ENCODE measurements around the gene GPHN. TPM values are rescaled to one million over a fixed set of nuclear protein-coding genes. Genes with fewer than 3 reads are reported as not detected.
"Not testable (repeated sequence)": the region's sequence is repeated elsewhere in the genome, so short reads cannot be mapped to it uniquely, and the experiment has no call there.

Gene GPHN
- polyA plus RNA-seq, 1 of the 3 experiments (the other 2 are of a cell fraction), result 6.9 TPM

GRCh38 chr14:66541627-66542026 is 33.7 kb downstream of the GPHN start:
- no peak overlapping the region for H3K4me2 ChIP-seq
- peak; percentile 77; the same call in 1 of the 2 replicates for TF ChIP-seq REST (IDR thresholded peaks at IDR 0.05; ENCODE audit: low read depth, low read length)
- no peak for TF ChIP-seq TEAD4 (IDR thresholded peaks at IDR 0.05; ENCODE audit: borderline replicate concordance, insufficient read depth)
- no peaks in the 10 kb centered on the region for H3K36me3 ChIP-seq (replicated peaks in 1 of 2; ENCODE audit: control insufficient read depth in 1 of 2, insufficient read depth in 2 of 2, low read length in 1 of 2)
- no peaks in the 10 kb centered on the region for H4K20me1 ChIP-seq (ENCODE audit: insufficient read depth)
- no peak overlapping the region for H3K27ac ChIP-seq (ENCODE audit: low read depth in 2 of 2, low read length in 1 of 2)
- H3K79me2 ChIP-seq (ENCODE audit: insufficient read depth), result no peaks in the 10 kb centered on the region
- no peaks in the 10 kb centered on the region for H3K9me2 ChIP-seq
- WGBS (ENCODE audit: low lambda C conversion rate), result 91% methylated on average over 3 of the region's 3 CpGs
- H3K4me3 ChIP-seq (ENCODE audit: low read depth in 2 of 2, low read length in 1 of 2), result no peak overlapping the region
- H3K27me3 ChIP-seq (ENCODE audit: insufficient read depth), result no peaks in the 10 kb centered on the region
- no peaks in the 10 kb centered on the region for H3K9me3 ChIP-seq
- POLR2A ChIA-PET, result no interaction called here
- no peak overlapping the region for H3K9ac ChIP-seq
- no peak for DNase-seq
- no peak overlapping the region for H2AFZ ChIP-seq (ENCODE audit: low read depth)
- CTCF ChIA-PET, result no interaction called here
- H3F3A ChIP-seq (replicated peaks; ENCODE audit: insufficient read depth), result no peaks in the 10 kb centered on the region
- H3K4me1 ChIP-seq (ENCODE audit: control insufficient read depth in 1 of 2, insufficient read depth in 2 of 2, low read depth in 1 of 2, low read length in 1 of 2), result no peaks in the 10 kb centered on the region; a peak in 1 of 4 replicates

GRCh38 chr14:66543996-66544395 is 36.0 kb downstream of the GPHN start:
- CTCF ChIA-PET, result no interaction called here
- H3K4me2 ChIP-seq, result no peak overlapping the region
- H3K27me3 ChIP-seq (ENCODE audit: insufficient read depth), result no peaks in the 10 kb centered on the region
- H3K4me3 ChIP-seq (ENCODE audit: low read depth in 2 of 2, low read length in 1 of 2), result no peak overlapping the region
- no peaks in the 10 kb centered on the region for H3K36me3 ChIP-seq (replicated peaks in 1 of 2; ENCODE audit: control insufficient read depth in 1 of 2, insufficient read depth in 2 of 2, low read length in 1 of 2)
- no peaks in the 10 kb centered on the region for H3K9me2 ChIP-seq
- POLR2A ChIA-PET, result no interaction called here
- no peak overlapping the region for H3K9ac ChIP-seq
- H3K9me3 ChIP-seq, result no peaks in the 10 kb centered on the region
- no peak for TF ChIP-seq IRF3 (IDR thresholded peaks at IDR 0.05; ENCODE audit: low read depth, low read length)
- H3K27ac ChIP-seq (ENCODE audit: low read depth in 2 of 2, low read length in 1 of 2), result no peak overlapping the region
- no peaks in the 10 kb centered on the region for H3K4me1 ChIP-seq (ENCODE audit: control insufficient read depth in 1 of 2, insufficient read depth in 2 of 2, low read depth in 1 of 2, low read length in 1 of 2)
- no peaks in the 10 kb centered on the region for H3F3A ChIP-seq (replicated peaks; ENCODE audit: insufficient read depth)
- H2AFZ ChIP-seq (ENCODE audit: low read depth), result no peak overlapping the region
- no peaks in the 10 kb centered on the region for H3K79me2 ChIP-seq (ENCODE audit: insufficient read depth)
- no peak for DNase-seq
- no peaks in the 10 kb centered on the region for H4K20me1 ChIP-seq (ENCODE audit: insufficient read depth)
- WGBS (ENCODE audit: low lambda C conversion rate), result 57% methylated on average over 2 of the region's 2 CpGs

- H3K9ac ChIP-seq; H3K36me3 ChIP-seq (replicated peaks in 1 of 2; ENCODE audit: control insufficient read depth in 1 of 2, insufficient read depth in 2 of 2, low read length in 1 of 2); H3K9me2 ChIP-seq; H3K4me1 ChIP-seq (ENCODE audit: control insufficient read depth in 1 of 2, insufficient read depth in 2 of 2, low read depth in 1 of 2, low read length in 1 of 2); H3F3A ChIP-seq (replicated peaks; ENCODE audit: insufficient read depth); H3K4me3 ChIP-seq (ENCODE audit: low read depth in 2 of 2, low read length in 1 of 2); H3K27ac ChIP-seq (ENCODE audit: low read depth in 2 of 2, low read length in 1 of 2); H4K20me1 ChIP-seq (ENCODE audit: insufficient read depth); H3K9me3 ChIP-seq; CTCF ChIA-PET; DNase-seq; H2AFZ ChIP-seq (ENCODE audit: low read depth); H3K27me3 ChIP-seq (ENCODE audit: insufficient read depth); H3K79me2 ChIP-seq (ENCODE audit: insufficient read depth); POLR2A ChIA-PET; H3K4me2 ChIP-seq: not testable (repeated sequence)
- no CpG with 5 or more reads among the region's 32 CpGs for WGBS (ENCODE audit: low lambda C conversion rate)
Observed at GRCh38 chr14:66545191-66545590, 37.2 kb downstream of the GPHN start.

- H3K4me1 ChIP-seq (ENCODE audit: control insufficient read depth in 1 of 2, insufficient read depth in 2 of 2, low read depth in 1 of 2, low read length in 1 of 2); CTCF ChIA-PET; DNase-seq; H3K9me2 ChIP-seq; H2AFZ ChIP-seq (ENCODE audit: low read depth); H4K20me1 ChIP-seq (ENCODE audit: insufficient read depth); H3K36me3 ChIP-seq (replicated peaks in 1 of 2; ENCODE audit: control insufficient read depth in 1 of 2, insufficient read depth in 2 of 2, low read length in 1 of 2); H3K4me3 ChIP-seq (ENCODE audit: low read depth in 2 of 2, low read length in 1 of 2); H3F3A ChIP-seq (replicated peaks; ENCODE audit: insufficient read depth); H3K9ac ChIP-seq; H3K27ac ChIP-seq (ENCODE audit: low read depth in 2 of 2, low read length in 1 of 2); H3K27me3 ChIP-seq (ENCODE audit: insufficient read depth); H3K9me3 ChIP-seq; H3K79me2 ChIP-seq (ENCODE audit: insufficient read depth); POLR2A ChIA-PET; H3K4me2 ChIP-seq: not testable (repeated sequence)
- no CpG with 5 or more reads among the region's 32 CpGs for WGBS (ENCODE audit: low lambda C conversion rate)
Observed at GRCh38 chr14:66545751-66546150, 37.8 kb downstream of the GPHN start.

Data from SK-N-SH (cell line).